GM19397 (cell line): ENCODE measurements around the gene AMD1.
A peak's percentile ranks its signal among the peaks of the same experiment; 100 is the strongest.

Source experiments
- ATAC-seq: cut with Tn5 transposase; IDR thresholded peaks from one replicate; pipeline ENCODE4 v1.9.1; 2021; ENCODE audit warnings: mild to moderate bottlenecking, moderate library complexity; ENCODE audit not compliant: unreplicated experiment

Gene AMD1

GRCh38 chr6:110934381-110934898, 59.9 kb downstream of the AMD1 start:
- no peak for ATAC-seq

GRCh38 chr6:110935171-110935570, 60.6 kb downstream of the AMD1 start:
- ATAC-seq, result no peak

- no peak for ATAC-seq
Observed at GRCh38 chr6:110938171-110938570, 63.6 kb downstream of the AMD1 start.

GRCh38 chr6:110939429-110940200, 65.0 kb downstream of the AMD1 start:
- no peak for ATAC-seq

GRCh38 chr6:110944681-110945151, 70.1 kb downstream of the AMD1 start:
- ATAC-seq, result peak; percentile 98
